RPMI7951 (cell line): ENCODE data around the gene PDE2A. TPM values are rescaled to one million over a fixed set of nuclear protein-coding genes. Genes with fewer than 3 reads are reported as not detected.

Source experiments
- DNase-seq: peaks from one replicate; pipeline ENCODE4 v3.0.0-alpha.2; 2012; ENCODE audit warnings: low read depth
- total RNA-seq: library from RNA; depleted of rRNA; stranded (reverse); fragments of >200 nt; shearing (Covaris generic); gene quantifications from 2 replicates; pipeline ENCODE4 v1.2.3, GENCODE V29; 2014

PDE2A gene
- total RNA-seq, 1 experiment from 2014 or later: 0.12 TPM

DNA sequence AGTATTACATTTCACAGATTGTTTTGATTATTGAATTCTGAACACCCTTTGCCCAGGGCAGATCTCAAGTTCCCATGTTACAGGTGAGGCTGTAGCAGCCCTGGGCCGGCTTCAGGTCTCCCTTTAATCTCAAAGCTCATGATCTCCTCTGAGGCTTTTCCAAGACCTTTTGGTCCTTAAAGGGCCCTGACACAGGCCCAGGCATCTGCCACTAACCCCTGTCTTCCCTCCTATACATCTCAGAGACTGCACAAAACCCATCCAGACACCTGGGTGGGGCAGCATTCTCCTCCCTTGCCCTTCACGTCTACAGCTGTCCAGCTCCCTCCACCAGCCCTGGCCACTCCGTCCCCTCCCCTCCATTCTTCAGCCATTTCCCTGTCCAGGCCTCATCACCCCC is 37.8 kb downstream of the PDE2A start:
- no peak for DNase-seq

- DNase-seq: no peak
These were observed 38.3 kb downstream of the PDE2A start for GRCh38 chr11:72635933-72636332.

DNA sequence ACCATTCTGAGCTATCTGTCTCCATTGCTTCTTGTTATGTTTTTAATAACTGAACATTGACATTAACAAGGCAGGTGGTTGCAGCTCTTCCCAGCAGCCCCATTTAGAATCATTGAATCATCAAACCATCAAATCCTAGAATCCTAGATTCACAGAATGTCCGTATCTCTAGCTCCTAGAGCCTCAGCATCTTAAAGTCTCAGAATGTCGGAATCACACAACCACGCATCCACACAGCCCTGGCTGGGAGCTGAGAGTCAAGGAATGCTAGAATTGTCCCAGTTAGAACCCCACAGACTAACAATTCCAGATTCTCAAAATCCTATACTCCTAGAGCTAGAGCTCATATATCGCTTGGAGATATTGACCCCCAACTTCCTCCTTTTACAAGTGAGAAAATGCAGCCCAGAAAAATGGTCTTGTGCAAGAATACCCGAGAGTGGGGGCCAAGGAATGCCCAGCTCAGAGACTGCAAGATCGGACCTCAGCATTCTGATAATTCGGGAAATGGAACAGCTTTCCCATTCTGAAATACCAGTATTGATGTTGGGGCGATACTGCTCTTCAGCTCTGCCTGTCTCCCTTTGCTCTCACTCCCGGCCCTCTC is 38.8 kb downstream of the PDE2A start:
- no peak for DNase-seq

- no peak for DNase-seq
These were observed 39.6 kb downstream of the PDE2A start for GRCh38 chr11:72634472-72635095.

GRCh38 chr11:72634016-72634415 is 40.2 kb downstream of the PDE2A start:
- DNase-seq: no peak

GRCh38 chr11:72633068-72633467 is 41.2 kb downstream of the PDE2A start:
- no peak for DNase-seq

DNA sequence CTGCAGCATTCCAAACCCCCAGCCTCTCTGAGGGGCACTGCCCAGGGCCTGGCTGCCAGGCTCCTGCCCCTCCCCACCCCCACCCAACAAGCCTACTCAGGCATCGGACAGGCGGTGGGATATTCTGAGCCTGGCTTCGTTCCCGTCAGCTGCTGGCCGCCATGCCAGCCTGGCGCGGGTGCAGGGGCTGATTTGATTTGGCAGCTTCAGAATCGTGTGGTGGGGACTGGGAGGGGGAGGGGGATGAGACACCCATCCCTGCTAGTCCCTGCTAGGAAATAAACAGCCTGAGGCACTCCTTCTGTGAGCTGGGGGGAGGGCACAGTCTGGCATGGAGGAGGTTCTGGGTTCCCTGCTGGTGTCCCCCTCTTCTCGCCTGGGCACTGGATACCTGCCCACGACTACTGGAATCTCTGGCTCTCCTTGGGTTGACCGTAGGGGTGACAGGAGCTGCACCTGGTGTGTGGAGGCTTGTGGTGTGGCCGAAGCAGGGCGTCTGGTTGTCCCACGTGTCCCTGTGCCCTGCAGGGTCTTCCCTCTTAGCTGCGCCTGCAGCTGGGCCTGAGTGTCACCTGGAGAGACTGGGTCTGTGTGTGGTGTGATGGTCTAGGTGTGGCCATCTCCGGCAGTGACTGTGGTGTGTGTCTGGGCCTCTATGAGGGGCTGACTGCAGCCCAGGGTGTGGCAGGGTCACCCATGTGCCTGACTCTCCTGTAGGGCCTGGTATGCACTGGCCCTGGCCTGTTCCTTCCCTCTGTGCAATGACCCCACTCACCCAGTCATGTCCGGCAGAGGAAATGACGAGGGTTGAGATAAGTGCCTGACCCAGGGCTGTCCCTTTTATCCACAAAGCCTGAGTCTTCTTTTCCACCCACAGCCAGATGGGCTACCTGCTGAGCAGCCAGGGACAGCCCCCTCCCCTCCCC is 42.2 kb downstream of the PDE2A start:
- DNase-seq: peak; percentile 15

- no peak for DNase-seq
These were observed 43.9 kb downstream of the PDE2A start for GRCh38 chr11:72630104-72630852.

DNA sequence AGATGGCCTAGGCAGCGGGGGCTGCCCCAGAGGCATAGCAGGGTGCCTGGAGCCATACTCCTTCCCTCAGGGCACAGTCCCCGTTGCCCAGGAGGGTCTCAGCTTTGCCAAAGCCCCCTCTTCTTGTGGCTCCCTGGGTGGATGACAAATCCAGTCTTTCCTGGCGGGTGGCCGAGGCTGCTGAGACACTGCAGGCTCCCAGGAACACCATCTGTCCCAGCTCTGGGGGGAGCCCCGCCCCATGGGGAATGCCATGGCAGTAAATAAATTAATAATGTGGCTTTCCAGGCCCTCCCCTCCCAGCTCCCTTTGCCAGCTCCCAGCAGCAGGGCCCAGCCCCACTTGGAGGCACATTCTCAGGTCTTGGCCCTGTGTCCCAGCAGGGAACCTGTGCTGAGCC is 45.0 kb downstream of the PDE2A start:
- peak; percentile 22 for DNase-seq

DNA sequence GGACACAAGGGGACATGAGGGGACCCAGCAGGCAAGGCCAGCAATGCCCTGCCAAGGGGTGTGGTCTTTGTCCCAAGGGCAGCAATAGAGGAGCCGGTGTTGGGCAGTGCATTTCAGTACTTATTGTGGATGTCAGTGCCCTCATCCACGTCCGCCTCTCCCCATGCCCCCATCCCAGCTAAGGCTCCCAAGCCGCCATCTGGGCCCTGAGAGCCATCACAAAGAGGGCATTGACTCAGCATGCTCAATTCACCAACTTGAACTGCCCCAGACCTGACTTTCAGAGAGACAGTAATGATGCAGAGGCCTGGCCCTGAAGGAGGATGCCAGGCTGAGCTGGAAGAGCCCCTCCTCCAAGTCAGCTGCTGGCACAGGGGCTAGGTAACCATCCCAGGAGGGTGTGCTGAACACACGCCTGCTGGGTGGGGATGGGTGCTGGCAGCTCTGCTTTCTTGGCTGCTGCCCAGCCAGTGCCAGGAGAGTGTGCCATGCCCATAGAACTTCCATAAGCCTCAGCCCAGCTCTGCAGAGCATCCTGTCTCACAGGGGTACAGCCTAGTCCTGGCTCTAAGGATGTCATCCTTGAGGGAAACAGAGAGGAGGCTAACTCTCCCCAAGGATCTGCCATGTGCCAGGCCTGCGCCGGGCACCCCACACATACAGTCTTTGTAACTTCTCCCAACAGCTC is 46.5 kb downstream of the PDE2A start:
- no peak for DNase-seq

GRCh38 chr11:72626414-72626936 is 47.7 kb downstream of the PDE2A start:
- DNase-seq: no peak

DNA sequence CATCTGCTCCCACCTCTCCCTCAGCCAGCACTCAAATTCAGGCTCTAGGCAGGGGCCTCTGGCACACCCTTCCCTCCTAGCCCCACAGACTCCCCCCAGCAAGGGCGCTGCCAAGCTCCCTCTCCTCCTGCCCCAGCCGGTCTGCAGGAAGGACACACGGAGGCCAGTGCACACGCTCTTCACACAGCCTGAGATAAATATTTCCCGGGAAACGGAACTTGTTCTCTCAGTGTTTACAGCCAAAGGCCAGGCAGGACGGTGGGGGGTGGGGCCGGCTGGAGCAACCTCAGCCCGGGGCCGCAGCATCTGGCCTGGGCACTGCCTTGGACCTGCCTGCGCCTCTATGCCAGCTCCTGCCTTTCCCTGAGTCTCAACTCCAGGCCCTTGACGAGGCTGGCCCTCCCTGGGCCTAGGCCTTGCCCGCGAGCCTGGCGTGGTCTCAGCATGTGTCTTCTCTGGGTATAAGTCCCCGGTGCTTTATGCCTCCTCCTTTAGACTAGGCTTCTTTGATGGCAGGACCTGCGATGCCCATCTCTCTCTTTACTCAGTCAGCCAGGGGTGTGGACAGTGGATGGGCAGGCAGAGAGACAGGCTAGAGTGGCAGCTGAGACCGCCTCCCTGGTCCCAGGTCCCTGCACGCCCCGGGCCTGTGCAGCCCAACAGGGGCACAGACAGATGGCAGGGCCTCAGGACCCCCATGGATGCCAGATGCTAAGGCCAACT is 48.4 kb downstream of the PDE2A start:
- no peak for DNase-seq

DNA sequence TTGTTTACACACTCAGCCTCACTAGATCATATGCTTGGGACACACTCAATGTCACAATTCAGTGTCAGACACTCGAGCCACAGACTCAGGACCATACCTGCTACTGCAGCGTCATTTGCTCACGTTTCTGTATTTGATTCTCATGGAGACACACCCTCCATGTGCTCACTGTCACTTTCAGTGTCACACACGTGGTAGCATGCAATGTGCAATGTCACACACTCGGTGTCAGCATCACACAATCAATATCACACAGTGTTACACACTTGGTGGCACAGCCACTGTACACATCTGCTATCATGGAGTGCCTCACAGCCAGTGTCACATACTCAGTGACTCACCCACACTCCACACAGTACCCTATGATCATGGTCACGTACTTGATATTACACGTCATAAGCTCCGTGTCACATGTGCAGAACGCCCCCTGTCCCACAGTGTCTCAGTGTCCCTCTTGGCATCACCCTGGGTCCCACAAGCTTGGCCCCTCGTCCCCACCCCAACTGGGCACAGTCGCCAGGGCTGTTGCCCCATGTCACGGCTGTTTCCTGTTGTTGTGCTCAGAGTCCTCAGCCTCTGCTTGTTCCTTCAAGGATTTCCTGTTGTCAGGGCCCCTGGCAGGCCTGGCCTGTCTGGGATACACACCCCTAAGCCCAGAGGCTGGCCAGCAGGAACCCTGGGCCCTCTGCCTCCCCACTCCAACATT is 49.6 kb downstream of the PDE2A start:
- DNase-seq: no peak

GRCh38 chr11:72623052-72623451 is 51.2 kb downstream of the PDE2A start:
- DNase-seq: no peak

DNA sequence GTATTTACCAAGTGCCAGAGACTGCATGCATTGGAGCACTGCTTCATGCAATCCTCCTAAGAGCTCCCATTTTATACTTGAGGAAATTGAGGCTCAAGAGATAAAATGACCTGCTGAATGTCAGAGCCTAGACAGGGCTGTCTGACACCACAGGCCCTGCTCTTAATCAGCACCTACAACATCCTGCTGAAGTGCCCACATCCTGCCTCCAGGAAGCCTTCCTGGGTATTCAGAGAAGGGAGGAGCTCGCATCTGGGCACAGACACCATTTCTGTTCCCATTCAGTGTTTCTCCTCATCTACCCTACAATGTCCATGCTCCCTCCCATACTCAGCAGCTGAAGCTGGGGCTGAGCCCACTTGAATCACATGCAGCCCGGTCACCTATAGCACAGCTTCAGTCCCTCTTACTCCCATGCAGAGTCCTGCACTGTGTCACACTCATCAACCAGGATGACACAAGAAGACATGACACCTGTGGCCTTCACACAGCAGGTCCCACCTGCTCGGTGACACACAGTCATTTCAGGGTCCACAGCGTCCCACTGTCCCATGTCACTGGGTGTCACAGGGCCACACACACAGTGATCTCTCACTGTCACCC is 53.1 kb downstream of the PDE2A start:
- DNase-seq: no peak

DNA sequence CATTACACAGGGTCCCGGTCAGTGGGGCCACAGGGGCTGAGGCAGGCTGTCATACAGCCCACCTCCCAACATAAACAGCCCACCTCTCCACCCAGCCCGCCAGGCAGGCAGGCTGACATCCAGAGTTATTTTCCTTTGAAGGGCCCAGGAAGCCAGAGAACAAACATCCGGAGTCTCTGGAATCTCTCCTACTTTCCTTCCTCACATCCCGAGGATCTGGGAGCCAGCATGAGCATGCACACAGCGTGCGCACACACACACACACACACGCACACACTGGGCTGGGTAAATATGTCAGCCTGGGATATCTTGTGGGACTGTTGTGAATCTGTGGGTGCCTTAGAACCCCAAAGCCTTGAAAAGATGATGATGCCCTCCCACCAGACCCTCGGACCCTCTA is 55.4 kb downstream of the PDE2A start:
- DNase-seq: no peak

GRCh38 chr11:72617080-72617762 is 57.0 kb downstream of the PDE2A start:
- no peak for DNase-seq

DNA sequence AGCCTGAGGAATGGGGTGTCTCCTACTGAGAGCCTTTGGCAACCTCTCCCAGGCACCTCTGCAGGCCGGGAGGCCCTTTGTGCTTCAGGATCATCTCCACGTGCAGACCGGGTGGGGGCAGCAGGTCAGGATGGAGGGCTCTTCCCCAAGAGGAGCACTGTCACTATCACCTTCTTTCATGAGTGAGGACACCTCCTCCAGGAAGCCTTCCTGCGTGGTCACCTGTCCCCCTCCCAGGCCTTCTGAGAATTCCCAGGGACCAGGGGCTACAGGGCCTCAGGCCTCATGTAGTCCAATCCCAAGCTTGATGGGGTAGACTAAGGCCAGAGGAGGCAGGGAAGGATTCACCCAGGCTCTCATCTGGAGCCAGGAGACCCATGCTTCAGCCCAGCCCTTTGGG is 57.6 kb downstream of the PDE2A start:
- DNase-seq: no peak

- no peak for DNase-seq
These were observed 58.9 kb downstream of the PDE2A start for GRCh38 chr11:72615329-72615728.
